Stimulated activated CD4-positive, alpha-beta T cell treated with anti-CD3 and anti-CD28 coated beads, Interleukin-1b, Interleukin-23, amount 100 ng/mL, for 24 hours (primary cell): ENCODE measurements around the gene KLRC3.
"Not testable (repeated sequence)": the region's sequence is repeated elsewhere in the genome, so short reads cannot be mapped to it uniquely, and the experiment has no call there.

Experiments used
- DNase-seq, 4 experiments: peaks; one replicate each; pipeline ENCODE4 v3.0.0-alpha.2; 2020; ENCODE audit warnings: low read depth in 4 of 4, low spot score in 1 of 4

The KLRC3 gene

GRCh38 chr12:10369557-10370415 lies 50.6 kb downstream of the KLRC3 start:
- DNase-seq: no peak

- no peak for DNase-seq
Measured at GRCh38 chr12:10368206-10369171, 51.9 kb downstream of the KLRC3 start.

DNA sequence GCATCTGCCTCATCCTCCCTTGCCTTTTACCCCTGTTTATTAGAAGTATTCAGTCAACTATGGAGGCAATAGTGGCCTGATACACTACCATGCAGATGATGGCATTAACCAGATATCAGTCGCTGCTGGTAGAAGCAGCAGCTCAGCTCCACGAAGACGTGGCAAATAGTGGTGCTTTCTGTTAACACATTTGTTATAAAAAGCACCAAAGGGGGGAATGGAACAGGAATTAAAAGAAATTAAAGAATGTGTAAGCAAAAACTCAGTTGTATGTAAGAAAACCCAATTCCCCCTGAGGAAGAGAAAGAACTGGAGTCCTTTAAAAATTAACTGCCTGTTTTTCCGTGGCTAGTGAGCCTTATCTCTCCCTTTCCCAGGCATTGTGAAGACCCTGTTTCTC lies 52.7 kb downstream of the KLRC3 start:
- not testable (repeated sequence) for DNase-seq

DNA sequence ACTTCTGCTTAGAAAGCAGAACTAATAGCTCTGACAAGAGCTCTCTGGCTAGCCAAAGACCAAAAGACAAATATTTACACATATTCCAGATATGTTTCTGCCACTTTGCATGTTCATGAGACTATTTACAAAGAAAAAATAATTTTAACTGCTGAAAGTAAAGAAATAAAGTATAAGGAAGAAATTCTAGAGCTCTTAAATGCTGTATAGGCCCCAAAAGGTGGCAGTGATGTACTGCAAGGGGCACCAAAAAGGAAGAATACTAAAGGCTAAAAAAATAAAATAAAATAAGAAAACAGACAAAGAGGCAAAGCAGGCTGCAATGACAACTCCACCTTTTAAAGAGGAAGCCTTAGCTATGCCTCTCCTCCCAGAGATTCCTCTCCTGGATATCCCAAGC lies 53.5 kb downstream of the KLRC3 start:
- no peak for DNase-seq

DNA sequence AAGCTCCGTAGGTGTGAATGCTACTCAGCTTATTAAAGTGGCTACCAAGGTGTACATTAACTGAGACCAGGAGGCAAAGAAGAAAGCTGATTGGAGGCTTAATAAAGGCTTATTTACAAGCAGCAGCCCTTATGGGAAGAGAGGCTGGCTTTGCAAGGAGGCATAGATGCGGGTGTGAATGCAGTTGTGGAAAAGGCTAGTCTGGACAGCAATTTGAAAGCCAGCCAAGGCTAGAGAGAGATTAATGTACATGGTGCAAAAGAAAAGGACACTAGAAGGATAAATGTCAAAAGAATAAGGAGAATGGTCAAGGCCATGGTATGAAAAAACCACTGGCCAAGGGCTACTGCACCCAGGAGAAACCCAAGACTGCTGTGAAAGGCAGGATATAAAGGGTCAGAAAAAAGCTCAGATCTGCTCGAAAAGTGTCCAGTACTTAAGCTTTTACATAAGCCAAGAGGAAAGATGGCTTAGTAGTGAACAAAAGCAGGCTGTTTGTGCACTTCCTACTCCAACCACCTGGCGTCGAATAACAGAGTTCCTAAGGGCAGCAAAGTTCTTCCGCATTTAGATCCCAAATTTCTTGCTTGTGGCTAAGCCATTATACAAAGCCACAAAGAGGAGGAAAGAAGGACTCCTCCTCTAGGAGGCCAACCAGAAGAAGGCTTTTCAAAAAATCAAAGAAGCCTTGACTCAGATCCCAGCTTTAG lies 54.5 kb downstream of the KLRC3 start:
- DNase-seq: no peak

GRCh38 chr12:10364815-10365622 lies 55.4 kb downstream of the KLRC3 start:
- DNase-seq: peak in 1 of 4 experiments; percentile 21

DNA sequence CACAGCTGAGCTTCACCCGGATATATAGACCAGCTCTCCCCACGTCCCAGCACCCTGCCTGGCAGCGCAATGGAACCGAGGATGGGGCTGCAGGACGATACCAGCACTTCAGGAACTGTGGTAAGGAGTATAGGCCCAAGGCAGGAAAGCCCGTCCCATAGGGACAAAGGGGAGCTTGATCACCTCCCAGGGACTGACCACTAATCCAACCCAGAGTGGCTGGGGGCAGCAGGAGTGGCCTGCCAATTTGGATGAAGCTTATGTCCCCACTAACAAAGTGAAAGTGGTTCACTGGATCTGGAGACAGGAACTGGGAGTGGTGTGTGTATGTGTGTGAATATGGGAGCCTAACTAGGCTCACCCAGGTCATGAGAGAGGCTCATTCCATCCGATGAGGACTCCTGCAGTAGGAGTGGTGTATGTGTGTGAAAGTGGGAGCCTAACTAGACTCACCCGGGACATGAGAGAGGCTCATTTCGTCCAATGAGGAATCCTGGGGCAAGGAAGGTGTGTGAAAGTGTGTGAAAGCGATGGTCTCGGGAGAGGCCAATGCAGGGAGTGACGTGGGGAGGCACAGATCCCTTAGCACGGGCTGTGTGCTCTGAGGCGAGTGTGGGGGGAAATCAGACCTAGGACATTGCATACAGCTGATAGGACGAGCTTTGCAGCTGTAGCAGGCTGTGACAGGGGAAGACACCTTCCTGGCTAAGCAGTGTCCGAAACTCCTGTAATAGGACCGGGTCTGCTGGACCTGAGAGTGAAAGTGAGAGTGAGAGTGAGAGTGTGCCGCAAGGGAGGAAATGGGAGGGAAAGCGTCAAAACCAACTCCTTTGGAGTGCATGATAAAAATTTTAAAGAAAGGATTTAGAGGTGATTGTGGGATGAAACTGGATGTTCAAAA lies 56.2 kb downstream of the KLRC3 start:
- no peak for DNase-seq

GRCh38 chr12:10363658-10363913 lies 56.8 kb downstream of the KLRC3 start:
- DNase-seq: no peak

DNA sequence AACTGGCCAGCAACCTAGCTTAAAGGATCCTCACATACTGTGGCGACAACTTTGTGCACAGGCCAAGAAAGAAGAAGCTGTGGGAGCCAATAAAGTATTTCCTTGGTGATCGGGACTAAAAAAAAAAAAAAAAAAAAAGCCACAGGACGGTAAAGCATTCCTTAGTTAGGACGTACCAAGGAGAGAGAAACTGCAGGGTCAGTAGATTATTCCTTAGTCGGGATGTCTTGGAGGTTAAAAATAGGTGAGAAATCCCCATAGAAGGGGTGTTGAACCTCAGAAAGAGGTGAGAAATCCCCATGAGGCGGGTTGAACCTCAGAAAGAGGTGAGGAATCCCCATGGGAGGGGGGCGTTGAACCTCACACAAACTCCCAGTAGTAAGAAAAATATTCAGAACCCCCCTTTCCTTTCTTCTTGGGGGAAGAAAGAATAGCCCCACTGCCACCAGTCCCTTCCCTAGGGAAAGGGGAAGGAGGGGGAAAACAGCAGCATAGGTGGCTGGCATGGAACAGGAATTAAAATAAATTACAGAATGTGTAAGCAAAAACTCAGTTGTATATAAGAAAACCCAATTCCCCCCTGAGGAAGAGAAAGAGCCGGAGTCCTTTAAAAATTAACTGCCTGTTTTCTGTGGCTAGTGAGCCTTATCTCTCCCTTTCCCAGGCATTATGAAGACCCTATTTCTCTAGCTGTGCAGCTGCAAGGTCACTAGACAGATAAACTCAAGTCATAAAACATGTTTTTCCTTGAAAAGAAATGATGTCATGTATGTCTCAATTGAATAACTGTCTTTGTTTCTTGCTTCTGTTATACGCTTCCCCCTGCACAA lies 57.4 kb downstream of the KLRC3 start:
- no peak for DNase-seq

- DNase-seq: no peak
Measured at GRCh38 chr12:10362325-10362724, 58.1 kb downstream of the KLRC3 start.
